WTC11 (cell line): ENCODE data around the gene GGT6. TPM values are rescaled to one million over a fixed set of nuclear protein-coding genes. Genes with fewer than 3 reads are reported as not detected.

Experiments
- ATAC-seq: fragments of 200-7000 bp; cut with Tn5 transposase; 2 replicates; pipeline ENCODE4 v1.10.0; 2021; ENCODE audit warnings: mild to moderate bottlenecking, moderate library complexity
- CTCF ChIA-PET: fragments of 300-600 bp; sonication (Branson Sonifier 250); formaldehyde crosslinking; loops from one replicate; lab custom pipeline; 2021; ENCODE audit warnings: antibody characterized with exemption; lab: Charles Lee
- POLR2A ChIA-PET: fragments of 350-600 bp; sonication (Branson Sonifier 250); formaldehyde crosslinking; loops from one replicate; lab custom pipeline; 2021; ENCODE audit warnings: antibody characterized with exemption; lab: Charles Lee
- DNase-seq: peaks from one replicate; pipeline ENCODE4 v3.0.0; 2021; ENCODE audit warnings: low spot score
- H3K27ac Mint-ChIP-seq: 2 replicates; pipeline ENCODE4 v1.8.0; 2021; ENCODE audit warnings: mixed read lengths
- H3K27me3 Mint-ChIP-seq: 2 replicates; pipeline ENCODE4 v1.8.0; 2021; ENCODE audit warnings: low read depth, mild to moderate bottlenecking, moderate library complexity, mixed read lengths
- H3K36me3 Mint-ChIP-seq: 2 replicates; pipeline ENCODE4 v1.8.0; 2021; ENCODE audit warnings: mixed read lengths
- H3K4me1 Mint-ChIP-seq: 2 replicates; pipeline ENCODE4 v1.8.0; 2022; ENCODE audit warnings: mixed read lengths
- H3K4me3 Mint-ChIP-seq: 2 replicates; pipeline ENCODE4 v1.8.0; 2021; ENCODE audit warnings: mild to moderate bottlenecking, moderate library complexity, mixed read lengths
- H3K9me3 Mint-ChIP-seq: 2 replicates; pipeline ENCODE4 v1.8.0; 2021; ENCODE audit warnings: mixed read lengths
- CBFB ChIP-seq: sonication (generic); formaldehyde crosslinking; IDR thresholded peaks from 2 replicates; pipeline ENCODE4 v1.8.1; 2022; ENCODE audit warnings: mild to moderate bottlenecking, low read depth, missing genetic modification reagents
- ETV6 ChIP-seq: sonication (generic); formaldehyde crosslinking; IDR thresholded peaks from 2 replicates; pipeline ENCODE4 v1.8.1; 2022; ENCODE audit warnings: mild to moderate bottlenecking, missing genetic modification reagents
- IRF2 ChIP-seq: sonication (generic); formaldehyde crosslinking; IDR thresholded peaks from 2 replicates; pipeline ENCODE4 v1.8.0; 2022; ENCODE audit warnings: low read depth, missing genetic modification reagents, borderline replicate concordance
- NR3C1 ChIP-seq: sonication (generic); formaldehyde crosslinking; conservative IDR thresholded peaks from 2 replicates; pipeline ENCODE4 v1.8.1; 2023; ENCODE audit warnings: low read depth, mild to moderate bottlenecking, missing genetic modification reagents
- PRRX2 ChIP-seq: fragments of 250-450 bp; sonication (Bioruptor Pico); IDR thresholded peaks from 2 replicates; pipeline ENCODE4 v1.8.0; 2021; ENCODE audit warnings: mild to moderate bottlenecking
- SP1 ChIP-seq: sonication (generic); formaldehyde crosslinking; conservative IDR thresholded peaks from 2 replicates; pipeline ENCODE4 v1.8.1; 2022; ENCODE audit warnings: missing genetic modification reagents
- ZBTB21 ChIP-seq: sonication (generic); formaldehyde crosslinking; IDR thresholded peaks from 2 replicates; pipeline ENCODE4 v1.8.1; 2023; ENCODE audit warnings: mild to moderate bottlenecking, missing genetic modification reagents, borderline replicate concordance
- ZNF121 ChIP-seq: sonication (generic); formaldehyde crosslinking; IDR thresholded peaks from 2 replicates; pipeline ENCODE4 v1.8.0; 2023; ENCODE audit warnings: missing genetic modification reagents
- ZNF219 ChIP-seq: sonication (generic); formaldehyde crosslinking; IDR thresholded peaks from 2 replicates; pipeline ENCODE4 v1.8.0; 2023; ENCODE audit warnings: missing genetic modification reagents, mild to moderate bottlenecking, borderline replicate concordance
- total RNA-seq: library from RNA; stranded (reverse); gene quantifications from 3 replicates; pipeline ENCODE4 v1.2.3, GENCODE V29; 2021
- TF ChIP-seq, protein P1 (sequence below): sonication (generic); formaldehyde crosslinking; IDR thresholded peaks from 2 replicates; pipeline ENCODE4 v1.8.0; 2023; ENCODE audit warnings: missing genetic modification reagents, mild to moderate bottlenecking, borderline replicate concordance
- TF ChIP-seq, protein P2 (sequence below): sonication (generic); formaldehyde crosslinking; IDR thresholded peaks from 2 replicates; pipeline ENCODE4 v1.8.1; 2023; ENCODE audit warnings: mild to moderate bottlenecking, moderate library complexity, missing genetic modification reagents
- TF ChIP-seq, protein P3 (sequence below): sonication (generic); formaldehyde crosslinking; IDR thresholded peaks from 2 replicates; pipeline ENCODE4 v1.8.1; 2023; ENCODE audit warnings: mild to moderate bottlenecking, missing genetic modification reagents, moderate library complexity
- TF ChIP-seq, protein P4 (sequence below): sonication (generic); formaldehyde crosslinking; IDR thresholded peaks from 2 replicates; pipeline ENCODE4 v1.8.1; 2023; ENCODE audit warnings: mild to moderate bottlenecking, missing genetic modification reagents
- TF ChIP-seq, protein P5 (sequence below): fragments of 250-450 bp; sonication (Bioruptor Pico); IDR thresholded peaks from 2 replicates; pipeline ENCODE4 v1.9.0; 2021; ENCODE audit warnings: mild to moderate bottlenecking
- TF ChIP-seq, protein P6 (sequence below): sonication (generic); formaldehyde crosslinking; IDR thresholded peaks from 2 replicates; pipeline ENCODE4 v1.8.0; 2023; ENCODE audit warnings: mild to moderate bottlenecking, missing genetic modification reagents
- TF ChIP-seq, protein P7 (sequence below): sonication (generic); formaldehyde crosslinking; IDR thresholded peaks from 2 replicates; pipeline ENCODE4 v1.8.1; 2022; ENCODE audit warnings: mild to moderate bottlenecking, moderate library complexity, missing genetic modification reagents
- TF ChIP-seq, protein P8 (sequence below): sonication (generic); formaldehyde crosslinking; IDR thresholded peaks from 2 replicates; pipeline ENCODE4 v1.8.0; 2022; ENCODE audit warnings: mild to moderate bottlenecking, missing genetic modification reagents

GGT6 gene
- total RNA-seq, 1 experiment from 2014 or later: 0.07 TPM

DNA sequence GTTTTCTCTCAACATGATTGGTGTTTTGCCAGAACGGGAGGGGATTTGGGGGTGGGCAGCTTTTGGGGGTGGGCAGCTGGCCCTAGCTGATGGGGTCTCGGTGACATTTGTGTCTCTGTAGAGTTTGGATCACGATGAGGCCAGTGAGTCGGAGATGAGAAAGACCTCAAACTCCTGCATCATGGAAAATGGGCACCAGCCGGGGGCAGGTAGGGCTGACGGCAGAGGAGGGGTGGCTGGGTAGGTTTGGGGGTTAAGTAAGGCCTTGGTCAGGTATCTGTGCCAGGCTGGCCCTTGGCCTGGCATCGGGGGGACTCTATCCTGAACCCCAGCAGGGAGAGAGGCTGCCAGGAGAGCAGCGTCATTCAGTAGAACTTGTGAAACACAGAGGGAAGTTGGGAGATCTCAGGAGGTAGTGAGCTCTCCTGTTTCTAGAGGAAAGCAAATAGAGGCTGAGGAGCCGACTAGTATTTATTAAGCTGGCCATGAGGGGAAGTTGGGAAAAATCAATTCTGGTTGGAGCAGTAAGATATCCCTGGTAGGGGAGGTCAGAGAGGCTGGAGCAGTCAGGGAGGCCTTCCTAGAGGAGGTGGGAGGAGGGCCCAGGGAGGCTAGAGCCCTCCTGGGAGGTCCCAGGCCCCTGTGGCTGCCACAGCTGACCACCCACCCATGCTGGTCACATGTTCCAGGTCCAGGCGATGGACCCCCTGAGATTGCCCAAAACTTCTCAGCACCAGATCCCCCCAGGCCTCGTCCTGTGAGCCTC lies 32.0 kb upstream of the GGT6 start:
- peaks cover 11% of the 10 kb centered on the region for H3K4me1 Mint-ChIP-seq
- no peaks in the 10 kb centered on the region for H3K27me3 Mint-ChIP-seq
- peak overlapping the region; percentile 32; the same call in 1 of the 2 replicates for H3K27ac Mint-ChIP-seq
- H3K4me3 Mint-ChIP-seq: no peak overlapping the region
- ChIA-PET CTCF (interaction anchor here (0.7 kb wide), 1 partner anchor 30 kb away, joined by 4 read pairs; no protein-coding TSS in a partner anchor), POLR2A (no interaction called here)
- DNase-seq (no peak), ATAC-seq (no peak)
- H3K36me3 Mint-ChIP-seq: no peaks in the 10 kb centered on the region
- TF ChIP-seq, protein P1, sequence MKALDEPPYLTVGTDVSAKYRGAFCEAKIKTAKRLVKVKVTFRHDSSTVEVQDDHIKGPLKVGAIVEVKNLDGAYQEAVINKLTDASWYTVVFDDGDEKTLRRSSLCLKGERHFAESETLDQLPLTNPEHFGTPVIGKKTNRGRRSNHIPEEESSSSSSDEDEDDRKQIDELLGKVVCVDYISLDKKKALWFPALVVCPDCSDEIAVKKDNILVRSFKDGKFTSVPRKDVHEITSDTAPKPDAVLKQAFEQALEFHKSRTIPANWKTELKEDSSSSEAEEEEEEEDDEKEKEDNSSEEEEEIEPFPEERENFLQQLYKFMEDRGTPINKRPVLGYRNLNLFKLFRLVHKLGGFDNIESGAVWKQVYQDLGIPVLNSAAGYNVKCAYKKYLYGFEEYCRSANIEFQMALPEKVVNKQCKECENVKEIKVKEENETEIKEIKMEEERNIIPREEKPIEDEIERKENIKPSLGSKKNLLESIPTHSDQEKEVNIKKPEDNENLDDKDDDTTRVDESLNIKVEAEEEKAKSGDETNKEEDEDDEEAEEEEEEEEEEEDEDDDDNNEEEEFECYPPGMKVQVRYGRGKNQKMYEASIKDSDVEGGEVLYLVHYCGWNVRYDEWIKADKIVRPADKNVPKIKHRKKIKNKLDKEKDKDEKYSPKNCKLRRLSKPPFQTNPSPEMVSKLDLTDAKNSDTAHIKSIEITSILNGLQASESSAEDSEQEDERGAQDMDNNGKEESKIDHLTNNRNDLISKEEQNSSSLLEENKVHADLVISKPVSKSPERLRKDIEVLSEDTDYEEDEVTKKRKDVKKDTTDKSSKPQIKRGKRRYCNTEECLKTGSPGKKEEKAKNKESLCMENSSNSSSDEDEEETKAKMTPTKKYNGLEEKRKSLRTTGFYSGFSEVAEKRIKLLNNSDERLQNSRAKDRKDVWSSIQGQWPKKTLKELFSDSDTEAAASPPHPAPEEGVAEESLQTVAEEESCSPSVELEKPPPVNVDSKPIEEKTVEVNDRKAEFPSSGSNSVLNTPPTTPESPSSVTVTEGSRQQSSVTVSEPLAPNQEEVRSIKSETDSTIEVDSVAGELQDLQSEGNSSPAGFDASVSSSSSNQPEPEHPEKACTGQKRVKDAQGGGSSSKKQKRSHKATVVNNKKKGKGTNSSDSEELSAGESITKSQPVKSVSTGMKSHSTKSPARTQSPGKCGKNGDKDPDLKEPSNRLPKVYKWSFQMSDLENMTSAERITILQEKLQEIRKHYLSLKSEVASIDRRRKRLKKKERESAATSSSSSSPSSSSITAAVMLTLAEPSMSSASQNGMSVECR (CRISPR knock-in tag): no peak
- TF ChIP-seq ETV6 (CRISPR knock-in tag): no peak
- TF ChIP-seq, protein P2, sequence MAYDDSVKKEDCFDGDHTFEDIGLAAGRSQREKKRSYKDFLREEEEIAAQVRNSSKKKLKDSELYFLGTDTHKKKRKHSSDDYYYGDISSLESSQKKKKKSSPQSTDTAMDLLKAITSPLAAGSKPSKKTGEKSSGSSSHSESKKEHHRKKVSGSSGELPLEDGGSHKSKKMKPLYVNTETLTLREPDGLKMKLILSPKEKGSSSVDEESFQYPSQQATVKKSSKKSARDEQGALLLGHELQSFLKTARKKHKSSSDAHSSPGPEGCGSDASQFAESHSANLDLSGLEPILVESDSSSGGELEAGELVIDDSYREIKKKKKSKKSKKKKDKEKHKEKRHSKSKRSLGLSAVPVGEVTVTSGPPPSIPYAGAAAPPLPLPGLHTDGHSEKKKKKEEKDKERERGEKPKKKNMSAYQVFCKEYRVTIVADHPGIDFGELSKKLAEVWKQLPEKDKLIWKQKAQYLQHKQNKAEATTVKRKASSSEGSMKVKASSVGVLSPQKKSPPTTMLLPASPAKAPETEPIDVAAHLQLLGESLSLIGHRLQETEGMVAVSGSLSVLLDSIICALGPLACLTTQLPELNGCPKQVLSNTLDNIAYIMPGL: no peak
- TF ChIP-seq IRF2 (CRISPR knock-in tag): no peak
- no peak for TF ChIP-seq ZBTB21 (CRISPR knock-in tag)
- TF ChIP-seq CBFB (CRISPR knock-in tag): no peak
- TF ChIP-seq, protein P3, sequence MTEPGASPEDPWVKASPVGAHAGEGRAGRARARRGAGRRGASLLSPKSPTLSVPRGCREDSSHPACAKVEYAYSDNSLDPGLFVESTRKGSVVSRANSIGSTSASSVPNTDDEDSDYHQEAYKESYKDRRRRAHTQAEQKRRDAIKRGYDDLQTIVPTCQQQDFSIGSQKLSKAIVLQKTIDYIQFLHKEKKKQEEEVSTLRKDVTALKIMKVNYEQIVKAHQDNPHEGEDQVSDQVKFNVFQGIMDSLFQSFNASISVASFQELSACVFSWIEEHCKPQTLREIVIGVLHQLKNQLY (CRISPR knock-in tag): no peak
- no peak for TF ChIP-seq NR3C1 (CRISPR knock-in tag)
- TF ChIP-seq, protein P4, sequence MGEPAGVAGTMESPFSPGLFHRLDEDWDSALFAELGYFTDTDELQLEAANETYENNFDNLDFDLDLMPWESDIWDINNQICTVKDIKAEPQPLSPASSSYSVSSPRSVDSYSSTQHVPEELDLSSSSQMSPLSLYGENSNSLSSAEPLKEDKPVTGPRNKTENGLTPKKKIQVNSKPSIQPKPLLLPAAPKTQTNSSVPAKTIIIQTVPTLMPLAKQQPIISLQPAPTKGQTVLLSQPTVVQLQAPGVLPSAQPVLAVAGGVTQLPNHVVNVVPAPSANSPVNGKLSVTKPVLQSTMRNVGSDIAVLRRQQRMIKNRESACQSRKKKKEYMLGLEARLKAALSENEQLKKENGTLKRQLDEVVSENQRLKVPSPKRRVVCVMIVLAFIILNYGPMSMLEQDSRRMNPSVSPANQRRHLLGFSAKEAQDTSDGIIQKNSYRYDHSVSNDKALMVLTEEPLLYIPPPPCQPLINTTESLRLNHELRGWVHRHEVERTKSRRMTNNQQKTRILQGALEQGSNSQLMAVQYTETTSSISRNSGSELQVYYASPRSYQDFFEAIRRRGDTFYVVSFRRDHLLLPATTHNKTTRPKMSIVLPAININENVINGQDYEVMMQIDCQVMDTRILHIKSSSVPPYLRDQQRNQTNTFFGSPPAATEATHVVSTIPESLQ (CRISPR knock-in tag): no peak
- TF ChIP-seq SP1 (CRISPR knock-in tag): no peak
- no peaks in the 10 kb centered on the region for H3K9me3 Mint-ChIP-seq

DNA sequence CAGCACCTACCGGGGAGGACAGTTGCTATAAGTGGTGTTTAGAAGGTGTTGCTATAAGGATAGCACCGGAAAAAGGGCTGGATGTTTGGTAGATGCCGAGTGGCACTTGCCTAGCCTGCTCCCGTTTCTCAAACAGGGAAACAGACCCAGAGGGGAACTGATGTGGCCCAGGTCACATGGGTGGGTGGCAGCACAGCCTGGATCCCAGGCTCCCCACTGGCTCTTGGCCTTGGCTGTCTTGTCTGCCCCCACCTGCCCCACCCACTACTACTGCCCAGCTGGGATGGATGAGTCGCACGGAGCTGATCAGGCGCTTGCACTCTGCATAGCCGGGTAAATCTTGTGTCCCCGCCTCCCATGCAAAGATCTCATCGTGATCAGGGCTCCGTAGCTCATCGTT lies 31.2 kb upstream of the GGT6 start:
- no peak overlapping the region for H3K4me3 Mint-ChIP-seq
- H3K4me1 Mint-ChIP-seq: peaks cover 11% of the 10 kb centered on the region
- ChIA-PET CTCF (interaction anchor here (0.7 to 0.8 kb wide), 2 partner anchors 18 to 29 kb away, joined by 3 to 4 read pairs; no protein-coding TSS in a partner anchor), POLR2A (no interaction called here)
- no peak for ATAC-seq
- no peaks in the 10 kb centered on the region for H3K36me3 Mint-ChIP-seq
- no peak for DNase-seq
- no peaks in the 10 kb centered on the region for H3K9me3 Mint-ChIP-seq
- TF ChIP-seq, protein P5, sequence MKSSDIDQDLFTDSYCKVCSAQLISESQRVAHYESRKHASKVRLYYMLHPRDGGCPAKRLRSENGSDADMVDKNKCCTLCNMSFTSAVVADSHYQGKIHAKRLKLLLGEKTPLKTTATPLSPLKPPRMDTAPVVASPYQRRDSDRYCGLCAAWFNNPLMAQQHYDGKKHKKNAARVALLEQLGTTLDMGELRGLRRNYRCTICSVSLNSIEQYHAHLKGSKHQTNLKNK (CRISPR knock-in tag): no peak
- TF ChIP-seq, protein P6, sequence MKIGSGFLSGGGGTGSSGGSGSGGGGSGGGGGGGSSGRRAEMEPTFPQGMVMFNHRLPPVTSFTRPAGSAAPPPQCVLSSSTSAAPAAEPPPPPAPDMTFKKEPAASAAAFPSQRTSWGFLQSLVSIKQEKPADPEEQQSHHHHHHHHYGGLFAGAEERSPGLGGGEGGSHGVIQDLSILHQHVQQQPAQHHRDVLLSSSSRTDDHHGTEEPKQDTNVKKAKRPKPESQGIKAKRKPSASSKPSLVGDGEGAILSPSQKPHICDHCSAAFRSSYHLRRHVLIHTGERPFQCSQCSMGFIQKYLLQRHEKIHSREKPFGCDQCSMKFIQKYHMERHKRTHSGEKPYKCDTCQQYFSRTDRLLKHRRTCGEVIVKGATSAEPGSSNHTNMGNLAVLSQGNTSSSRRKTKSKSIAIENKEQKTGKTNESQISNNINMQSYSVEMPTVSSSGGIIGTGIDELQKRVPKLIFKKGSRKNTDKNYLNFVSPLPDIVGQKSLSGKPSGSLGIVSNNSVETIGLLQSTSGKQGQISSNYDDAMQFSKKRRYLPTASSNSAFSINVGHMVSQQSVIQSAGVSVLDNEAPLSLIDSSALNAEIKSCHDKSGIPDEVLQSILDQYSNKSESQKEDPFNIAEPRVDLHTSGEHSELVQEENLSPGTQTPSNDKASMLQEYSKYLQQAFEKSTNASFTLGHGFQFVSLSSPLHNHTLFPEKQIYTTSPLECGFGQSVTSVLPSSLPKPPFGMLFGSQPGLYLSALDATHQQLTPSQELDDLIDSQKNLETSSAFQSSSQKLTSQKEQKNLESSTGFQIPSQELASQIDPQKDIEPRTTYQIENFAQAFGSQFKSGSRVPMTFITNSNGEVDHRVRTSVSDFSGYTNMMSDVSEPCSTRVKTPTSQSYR (CRISPR knock-in tag): no peak
- TF ChIP-seq ZNF219 (no peak), NR3C1 (CRISPR knock-in tag) (no peak), PRRX2 (CRISPR knock-in tag) (no peak), ZNF121 (CRISPR knock-in tag) (no peak)
- TF ChIP-seq, protein P7, sequence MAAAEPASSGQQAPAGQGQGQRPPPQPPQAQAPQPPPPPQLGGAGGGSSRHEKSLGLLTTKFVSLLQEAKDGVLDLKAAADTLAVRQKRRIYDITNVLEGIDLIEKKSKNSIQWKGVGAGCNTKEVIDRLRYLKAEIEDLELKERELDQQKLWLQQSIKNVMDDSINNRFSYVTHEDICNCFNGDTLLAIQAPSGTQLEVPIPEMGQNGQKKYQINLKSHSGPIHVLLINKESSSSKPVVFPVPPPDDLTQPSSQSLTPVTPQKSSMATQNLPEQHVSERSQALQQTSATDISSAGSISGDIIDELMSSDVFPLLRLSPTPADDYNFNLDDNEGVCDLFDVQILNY (CRISPR knock-in tag): no peak
- TF ChIP-seq, protein P8, sequence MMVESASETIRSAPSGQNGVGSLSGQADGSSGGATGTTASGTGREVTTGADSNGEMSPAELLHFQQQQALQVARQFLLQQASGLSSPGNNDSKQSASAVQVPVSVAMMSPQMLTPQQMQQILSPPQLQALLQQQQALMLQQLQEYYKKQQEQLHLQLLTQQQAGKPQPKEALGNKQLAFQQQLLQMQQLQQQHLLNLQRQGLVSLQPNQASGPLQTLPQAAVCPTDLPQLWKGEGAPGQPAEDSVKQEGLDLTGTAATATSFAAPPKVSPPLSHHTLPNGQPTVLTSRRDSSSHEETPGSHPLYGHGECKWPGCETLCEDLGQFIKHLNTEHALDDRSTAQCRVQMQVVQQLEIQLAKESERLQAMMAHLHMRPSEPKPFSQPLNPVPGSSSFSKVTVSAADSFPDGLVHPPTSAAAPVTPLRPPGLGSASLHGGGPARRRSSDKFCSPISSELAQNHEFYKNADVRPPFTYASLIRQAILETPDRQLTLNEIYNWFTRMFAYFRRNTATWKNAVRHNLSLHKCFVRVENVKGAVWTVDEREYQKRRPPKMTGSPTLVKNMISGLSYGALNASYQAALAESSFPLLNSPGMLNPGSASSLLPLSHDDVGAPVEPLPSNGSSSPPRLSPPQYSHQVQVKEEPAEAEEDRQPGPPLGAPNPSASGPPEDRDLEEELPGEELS (CRISPR knock-in tag): no peak
- no peak overlapping the region for H3K27ac Mint-ChIP-seq
- H3K27me3 Mint-ChIP-seq: peaks cover 3% of the 10 kb centered on the region
